ENCODE results near the gene UBE4A. TPM values are rescaled to one million over a fixed set of nuclear protein-coding genes. Genes with fewer than 3 reads are reported as not detected.

UBE4A gene
- 18.3 TPM for polyA plus RNA-seq

- peak within 1 kb of the TSS; percentile 98 to 100 (median 99) for H3K27ac Mint-ChIP-seq
- H3K4me3 Mint-ChIP-seq = peak within 1 kb of the TSS; percentile 96 to 99 (median 98)
- H3K4me1 Mint-ChIP-seq = peaks cover 21 to 37% (median 30%) of the 10 kb centered on the region in 3 donors
- no peaks in the 10 kb centered on the region for H3K27me3 Mint-ChIP-seq
- peaks cover 0 to 3% (median 0%) of the 10 kb centered on the region in 3 donors for H3K9me3 Mint-ChIP-seq
- peaks cover 5% of the 10 kb centered on the region for H3K36me3 Mint-ChIP-seq
Measured at GRCh38 chr11:118359295-118359958, at the start of gene UBE4A. TSS of gene UBE4A (plus strand) at chr11:118359600. CDS start at chr11:118365081, 5,481 bp downstream.

- Mint-ChIP-seq H3K27ac (no peak overlapping the region), H3K4me3 (no peak overlapping the region), H3K27me3 (no peaks in the 10 kb centered on the region), H3K9me3 (peaks cover 0 to 3% (median 0%) of the 10 kb centered on the region in 3 donors), H3K36me3 (no peaks in the 10 kb centered on the region), H3K4me1 (peaks cover 8 to 24% (median 18%) of the 10 kb centered on the region in 3 donors)
Measured at GRCh38 chr11:118310271-118310670, 49.1 kb upstream of the UBE4A start.

- H3K4me3 Mint-ChIP-seq = no peak overlapping the region
- H3K27me3 Mint-ChIP-seq = no peaks in the 10 kb centered on the region
- no peak overlapping the region for H3K27ac Mint-ChIP-seq
- peaks cover 0 to 3% (median 0%) of the 10 kb centered on the region in 3 donors for H3K9me3 Mint-ChIP-seq
- peaks cover 2% of the 10 kb centered on the region for H3K36me3 Mint-ChIP-seq
- peaks cover 14 to 28% (median 25%) of the 10 kb centered on the region in 3 donors for H3K4me1 Mint-ChIP-seq
Measured at GRCh38 chr11:118310781-118311485, 48.5 kb upstream of the UBE4A start.

- peaks cover 18 to 34% (median 31%) of the 10 kb centered on the region in 3 donors for H3K4me1 Mint-ChIP-seq
- H3K9me3 Mint-ChIP-seq = peaks cover 0 to 3% (median 0%) of the 10 kb centered on the region in 3 donors
- no peak overlapping the region for H3K4me3 Mint-ChIP-seq
- peaks cover 2% of the 10 kb centered on the region for H3K36me3 Mint-ChIP-seq
- peak overlapping the region in 1 of 3 donors; percentile 50 for H3K27ac Mint-ChIP-seq
- no peaks in the 10 kb centered on the region for H3K27me3 Mint-ChIP-seq
Measured at GRCh38 chr11:118311518-118311917, 47.9 kb upstream of the UBE4A start.

GRCh38 chr11:118312328-118312727 lies 47.1 kb upstream of the UBE4A start:
- peak overlapping the region in 1 of 4 donors; percentile 19 for H3K4me3 Mint-ChIP-seq
- H3K27me3 Mint-ChIP-seq = no peaks in the 10 kb centered on the region
- peaks cover 0 to 3% (median 0%) of the 10 kb centered on the region in 3 donors for H3K9me3 Mint-ChIP-seq
- H3K4me1 Mint-ChIP-seq = peaks cover 25 to 39% (median 37%) of the 10 kb centered on the region in 3 donors
- peak overlapping the region in 1 of 3 donors; percentile 88 for H3K27ac Mint-ChIP-seq
- H3K36me3 Mint-ChIP-seq = peaks cover 2% of the 10 kb centered on the region

- Mint-ChIP-seq H3K27ac (peak overlapping the region in 1 of 3 donors; percentile 88), H3K9me3 (peaks cover 0 to 3% (median 0%) of the 10 kb centered on the region in 3 donors), H3K4me1 (peaks cover 30 to 45% (median 39%) of the 10 kb centered on the region in 3 donors), H3K27me3 (no peaks in the 10 kb centered on the region), H3K36me3 (peaks cover 2% of the 10 kb centered on the region), H3K4me3 (no peak overlapping the region)
Measured at GRCh38 chr11:118313242-118313641, 46.2 kb upstream of the UBE4A start.

GRCh38 chr11:118314988-118315411 lies 44.4 kb upstream of the UBE4A start:
- Mint-ChIP-seq H3K27ac (peak overlapping the region in 2 of 3 donors; percentile 14 to 73), H3K4me3 (peak overlapping the region in 1 of 4 donors; percentile 89), H3K27me3 (no peaks in the 10 kb centered on the region), H3K9me3 (peaks cover 0 to 3% (median 0%) of the 10 kb centered on the region in 3 donors), H3K36me3 (peaks cover 2% of the 10 kb centered on the region), H3K4me1 (peaks cover 44 to 59% (median 54%) of the 10 kb centered on the region in 3 donors)

- Mint-ChIP-seq H3K27ac (peak overlapping the region in 2 of 3 donors; percentile 19 to 39), H3K36me3 (peaks cover 2% of the 10 kb centered on the region), H3K27me3 (no peaks in the 10 kb centered on the region), H3K4me1 (peaks cover 55 to 68% (median 64%) of the 10 kb centered on the region in 3 donors), H3K4me3 (peak overlapping the region in 1 of 4 donors; percentile 51), H3K9me3 (no peaks in the 10 kb centered on the region)
Measured at GRCh38 chr11:118318124-118318523, 41.3 kb upstream of the UBE4A start.

- H3K4me3 Mint-ChIP-seq = peak overlapping the region in 1 of 4 donors; percentile 10
- H3K27me3 Mint-ChIP-seq = no peaks in the 10 kb centered on the region
- no peaks in the 10 kb centered on the region for H3K9me3 Mint-ChIP-seq
Measured at GRCh38 chr11:118318581-118319336, 40.6 kb upstream of the UBE4A start.

GRCh38 chr11:118319337-118319707 lies 40.1 kb upstream of the UBE4A start:
- Mint-ChIP-seq H3K36me3 (peaks cover 2% of the 10 kb centered on the region), H3K4me1 (peaks cover 57 to 62% (median 61%) of the 10 kb centered on the region in 3 donors), H3K4me3 (peak overlapping the region in 2 of 4 donors; percentile 30 to 55), H3K9me3 (no peaks in the 10 kb centered on the region), H3K27me3 (no peaks in the 10 kb centered on the region), H3K27ac (peak overlapping the region in 1 of 3 donors; percentile 2)

More at GRCh38 chr11:118318581-118319336, 40.6 kb upstream of the UBE4A start:
- H3K4me1 Mint-ChIP-seq = peaks cover 60 to 66% (median 62%) of the 10 kb centered on the region in 3 donors
- H3K36me3 Mint-ChIP-seq = peaks cover 2% of the 10 kb centered on the region
- no peak overlapping the region for H3K27ac Mint-ChIP-seq

GRCh38 chr11:118320515-118320914 lies 38.9 kb upstream of the UBE4A start:
- peaks cover 50 to 61% (median 56%) of the 10 kb centered on the region in 3 donors for H3K4me1 Mint-ChIP-seq
- peak overlapping the region; percentile 4 to 72 (median 35) for H3K27ac Mint-ChIP-seq
- H3K4me3 Mint-ChIP-seq = no peak overlapping the region
- H3K9me3 Mint-ChIP-seq = no peaks in the 10 kb centered on the region
- no peaks in the 10 kb centered on the region for H3K27me3 Mint-ChIP-seq
- H3K36me3 Mint-ChIP-seq = peaks cover 2% of the 10 kb centered on the region

GRCh38 chr11:118321386-118322082 lies 37.9 kb upstream of the UBE4A start:
- no peaks in the 10 kb centered on the region for H3K27me3 Mint-ChIP-seq

GRCh38 chr11:118322721-118323120 lies 36.7 kb upstream of the UBE4A start:
- Mint-ChIP-seq H3K27me3 (no peaks in the 10 kb centered on the region), H3K27ac (peak overlapping the region in 1 of 3 donors; percentile 91), H3K36me3 (no peaks in the 10 kb centered on the region), H3K4me1 (peaks cover 32 to 44% (median 38%) of the 10 kb centered on the region in 3 donors), H3K4me3 (peak overlapping the region in 1 of 4 donors; percentile 56), H3K9me3 (no peaks in the 10 kb centered on the region)

More at GRCh38 chr11:118321386-118322082, 37.9 kb upstream of the UBE4A start:
- H3K36me3 Mint-ChIP-seq = no peaks in the 10 kb centered on the region
- H3K9me3 Mint-ChIP-seq = no peaks in the 10 kb centered on the region
- H3K4me3 Mint-ChIP-seq = peak overlapping the region; percentile 12 to 90 (median 50)
- peaks cover 40 to 53% (median 46%) of the 10 kb centered on the region in 3 donors for H3K4me1 Mint-ChIP-seq
- H3K27ac Mint-ChIP-seq = peak overlapping the region; percentile 55 to 91 (median 77)

GRCh38 chr11:118325283-118325682 lies 34.1 kb upstream of the UBE4A start:
- Mint-ChIP-seq H3K9me3 (no peaks in the 10 kb centered on the region), H3K27me3 (no peaks in the 10 kb centered on the region), H3K4me3 (no peak overlapping the region), H3K4me1 (peaks cover 14 to 26% (median 18%) of the 10 kb centered on the region in 3 donors), H3K27ac (no peak overlapping the region), H3K36me3 (no peaks in the 10 kb centered on the region)

All from IgD-negative memory B cell (primary cell).